ENCODE data around the gene AIRE.

The AIRE gene

DNA sequence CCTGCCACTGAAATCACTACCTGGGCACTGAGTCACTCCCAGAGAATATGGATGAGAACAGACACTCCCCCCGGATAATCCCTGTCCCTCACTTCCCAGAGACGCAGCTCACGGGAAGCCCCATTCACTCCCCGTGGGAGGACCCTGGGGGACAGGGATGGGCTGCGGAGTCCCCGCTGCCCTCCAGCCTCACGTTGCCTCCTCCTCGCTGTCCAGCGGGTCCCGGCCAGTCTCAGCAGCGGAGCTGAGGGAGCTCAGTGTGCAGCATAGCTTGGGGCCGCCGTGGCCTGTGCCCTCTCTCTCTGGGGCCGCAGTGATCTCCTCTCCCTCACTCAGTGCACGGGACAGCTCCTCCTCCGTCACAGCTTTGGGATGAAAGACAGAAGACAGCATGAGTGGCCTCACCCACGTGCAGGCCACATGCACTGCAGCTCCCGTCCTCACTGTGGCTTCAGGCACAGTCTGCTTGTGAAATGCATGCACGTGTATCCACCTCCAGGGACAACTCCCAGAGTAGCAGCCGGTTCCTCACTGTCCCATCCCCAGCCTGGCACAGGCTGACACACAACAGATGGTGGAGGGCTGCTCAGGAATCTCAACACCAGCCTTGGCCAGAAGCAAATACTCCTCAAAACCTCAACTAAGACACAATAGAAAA is 46.1 kb downstream of the AIRE start:
- Histone ChIP-seq H3K27ac (no peak overlapping the region), H3K4me3 (no peak overlapping the region)
- TF ChIP-seq, protein P1, sequence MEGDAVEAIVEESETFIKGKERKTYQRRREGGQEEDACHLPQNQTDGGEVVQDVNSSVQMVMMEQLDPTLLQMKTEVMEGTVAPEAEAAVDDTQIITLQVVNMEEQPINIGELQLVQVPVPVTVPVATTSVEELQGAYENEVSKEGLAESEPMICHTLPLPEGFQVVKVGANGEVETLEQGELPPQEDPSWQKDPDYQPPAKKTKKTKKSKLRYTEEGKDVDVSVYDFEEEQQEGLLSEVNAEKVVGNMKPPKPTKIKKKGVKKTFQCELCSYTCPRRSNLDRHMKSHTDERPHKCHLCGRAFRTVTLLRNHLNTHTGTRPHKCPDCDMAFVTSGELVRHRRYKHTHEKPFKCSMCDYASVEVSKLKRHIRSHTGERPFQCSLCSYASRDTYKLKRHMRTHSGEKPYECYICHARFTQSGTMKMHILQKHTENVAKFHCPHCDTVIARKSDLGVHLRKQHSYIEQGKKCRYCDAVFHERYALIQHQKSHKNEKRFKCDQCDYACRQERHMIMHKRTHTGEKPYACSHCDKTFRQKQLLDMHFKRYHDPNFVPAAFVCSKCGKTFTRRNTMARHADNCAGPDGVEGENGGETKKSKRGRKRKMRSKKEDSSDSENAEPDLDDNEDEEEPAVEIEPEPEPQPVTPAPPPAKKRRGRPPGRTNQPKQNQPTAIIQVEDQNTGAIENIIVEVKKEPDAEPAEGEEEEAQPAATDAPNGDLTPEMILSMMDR (IDR thresholded peaks at IDR 0.05): no peak
- DNase-seq (ENCODE audit: low spot score): no peak

DNA sequence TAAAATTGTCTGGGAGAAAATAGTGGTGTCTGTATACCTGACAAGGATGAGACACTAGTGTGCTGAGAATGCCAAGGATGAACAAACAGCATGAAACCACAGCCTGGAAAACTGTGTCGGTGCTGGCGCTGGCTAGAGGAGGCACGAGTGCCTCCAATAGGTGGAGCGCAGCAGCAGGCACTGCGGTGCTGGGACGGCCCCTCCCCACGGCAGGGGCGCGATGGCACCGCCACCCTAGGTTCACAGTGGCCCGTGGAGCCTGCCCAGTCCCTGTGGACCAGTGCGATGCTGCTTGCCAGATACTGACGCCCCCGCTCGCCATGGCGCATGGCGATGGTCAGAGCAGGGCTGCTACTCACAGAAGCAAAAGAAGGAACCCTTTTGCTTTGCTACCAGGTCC is 46.7 kb downstream of the AIRE start:
- TF ChIP-seq, protein P1 (IDR thresholded peaks at IDR 0.05): no peak
- no peak overlapping the region for H3K27ac ChIP-seq
- no peak for DNase-seq (ENCODE audit: low spot score)
- no peak overlapping the region for H3K4me3 ChIP-seq

DNA sequence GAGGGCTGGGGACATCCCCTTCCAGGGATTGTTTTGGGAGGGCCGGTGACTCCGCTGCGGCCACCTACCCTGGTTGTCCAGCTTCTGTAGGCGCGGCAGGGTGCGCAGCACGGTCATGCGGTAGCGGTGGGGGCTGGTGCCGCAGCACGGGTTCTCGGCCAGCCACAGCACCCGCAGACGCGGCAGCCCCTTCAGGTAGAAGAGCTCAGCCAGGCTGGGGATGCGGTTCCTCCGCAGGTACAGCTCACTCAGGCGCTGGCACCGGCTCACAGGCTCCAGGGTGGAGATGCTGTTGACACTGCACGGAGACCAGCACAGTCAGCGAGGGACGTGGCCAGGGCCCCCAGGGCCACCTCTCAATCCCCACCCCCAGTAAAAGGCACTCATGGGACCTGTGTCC is 47.3 kb downstream of the AIRE start:
- no peak for DNase-seq (ENCODE audit: low spot score)
- Histone ChIP-seq H3K4me3 (no peak overlapping the region), H3K27ac (no peak overlapping the region)
- TF ChIP-seq, protein P1 (IDR thresholded peaks at IDR 0.05): no peak

DNA sequence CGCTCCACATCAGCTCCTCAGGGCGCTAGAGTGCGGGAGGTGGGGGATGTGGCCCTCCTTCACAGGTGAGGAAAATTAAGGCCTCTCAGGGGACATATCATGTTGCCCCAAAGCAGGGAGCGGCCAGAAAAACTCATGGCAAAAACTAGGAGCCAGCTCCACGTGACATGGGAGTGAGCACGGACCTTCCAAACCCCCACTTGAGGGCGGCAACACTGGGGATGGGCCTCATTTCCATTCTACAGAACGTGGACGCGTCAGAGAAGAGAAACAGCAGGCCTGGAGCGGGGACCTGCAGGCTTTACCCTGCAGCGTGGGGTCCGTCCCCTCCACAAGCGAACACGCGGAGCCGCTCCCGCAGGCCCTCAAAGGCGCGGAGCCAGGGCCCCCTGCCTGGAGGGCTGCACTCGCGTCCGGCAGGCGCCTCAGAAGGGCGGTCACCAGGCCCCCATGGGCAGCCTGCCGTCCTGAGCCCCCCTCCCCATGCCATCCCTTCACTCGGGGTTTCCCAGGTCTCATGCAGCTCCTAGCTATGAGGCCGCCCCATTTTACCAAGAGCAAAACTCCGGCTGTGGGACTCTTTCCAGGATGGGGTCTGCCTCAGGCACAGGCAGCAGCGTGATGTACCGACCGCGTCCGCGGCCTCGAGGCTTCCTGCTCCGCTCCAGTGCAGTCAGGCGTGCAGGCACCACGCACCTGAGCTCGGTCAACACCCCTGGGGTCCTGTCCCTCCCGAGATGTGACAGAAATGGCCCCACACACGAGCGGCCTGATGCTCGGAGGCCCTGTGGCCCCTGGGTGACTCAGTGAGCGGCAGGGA is 48.0 kb downstream of the AIRE start:
- H3K27ac ChIP-seq: no peak overlapping the region
- DNase-seq (ENCODE audit: low spot score): no peak

DNA sequence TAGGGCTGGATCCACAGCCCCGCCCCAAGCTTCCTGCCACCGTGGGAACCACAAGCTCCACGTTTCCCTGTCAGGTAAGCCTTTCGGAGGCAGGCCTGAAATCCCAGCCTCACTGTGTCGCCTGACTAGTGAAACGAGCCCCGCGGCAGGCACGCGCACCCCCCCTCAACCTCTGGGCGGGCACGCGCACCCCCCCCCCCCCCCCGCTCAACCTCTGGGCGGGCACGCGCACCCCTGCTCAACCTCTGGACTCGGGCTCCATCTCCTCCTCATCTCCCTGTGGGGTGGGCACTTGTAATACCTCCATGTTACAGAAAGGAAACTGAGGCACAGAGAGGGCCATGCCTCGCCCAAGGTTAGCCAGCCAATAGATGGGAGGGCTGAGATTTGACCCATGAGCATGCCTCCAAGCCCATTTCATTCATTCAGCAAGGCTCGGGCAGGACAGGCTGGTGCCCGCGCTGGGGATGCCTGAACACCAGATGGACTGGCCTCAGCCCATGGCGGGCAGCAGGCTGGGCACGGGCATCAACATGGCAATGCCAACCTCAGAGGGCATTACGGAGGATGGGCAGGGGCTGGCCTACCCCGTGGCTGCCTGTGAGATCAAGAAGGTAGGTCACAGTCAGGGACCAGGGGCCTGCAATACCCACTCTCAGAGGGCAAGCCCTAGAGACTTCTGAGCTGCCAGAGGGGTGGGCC is 48.8 kb downstream of the AIRE start:
- TF ChIP-seq, protein P1 (IDR thresholded peaks at IDR 0.05): no peak
- Histone ChIP-seq H3K27ac (no peak overlapping the region), H3K4me3 (no peak overlapping the region)
- DNase-seq (ENCODE audit: low spot score): no peak

More for the DNA sequence above, 48.0 kb downstream of the AIRE start:
- H3K4me3 ChIP-seq: no peak overlapping the region
- TF ChIP-seq, protein P1 (IDR thresholded peaks at IDR 0.05): no peak

DNA sequence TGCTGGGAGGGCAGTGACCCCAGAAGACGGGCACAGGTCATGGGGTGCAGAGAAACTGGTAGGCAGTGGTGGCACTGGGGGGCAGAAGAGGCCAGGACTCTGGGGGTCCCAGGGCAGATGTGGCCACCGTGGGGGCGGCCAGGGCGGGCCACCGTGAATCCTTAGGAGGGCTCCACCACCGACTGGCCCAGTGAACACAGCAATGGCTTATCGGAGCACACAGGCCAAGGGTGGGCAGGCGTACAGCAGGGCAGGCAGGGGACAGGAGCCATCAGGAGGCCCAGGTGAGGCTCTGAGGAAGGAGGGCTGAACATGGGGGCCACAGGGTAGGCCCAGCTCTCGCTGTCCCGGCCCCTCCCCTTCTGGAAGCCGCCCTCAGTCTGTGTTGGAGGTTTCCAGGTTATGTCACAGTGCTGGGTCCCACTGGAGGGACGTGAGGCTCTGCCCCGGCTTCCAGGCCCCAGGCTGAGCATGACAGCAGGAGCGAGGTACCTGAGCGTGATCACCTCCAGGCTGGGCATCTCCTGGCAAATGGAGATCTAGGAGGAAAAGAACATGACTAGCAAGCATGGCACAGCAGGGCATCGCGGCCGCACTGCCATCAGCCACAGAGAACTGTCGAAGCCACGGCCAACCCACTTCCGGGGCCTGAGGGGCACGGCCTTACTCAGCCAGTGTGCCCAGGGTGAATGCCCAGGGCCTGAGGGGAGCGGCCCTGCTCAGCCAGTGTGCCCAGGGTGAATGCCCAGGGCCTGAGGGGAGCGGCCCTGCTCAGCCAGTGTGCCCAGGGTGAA is 49.8 kb downstream of the AIRE start:
- no peak for DNase-seq (ENCODE audit: low spot score)
- TF ChIP-seq, protein P1 (IDR thresholded peaks at IDR 0.05): no peak
- H3K4me3 ChIP-seq: no peak overlapping the region

More for the DNA sequence above, 49.8 kb downstream of the AIRE start:
- H3K27ac ChIP-seq: no peak overlapping the region

Data from coronary artery (tissue), 2 donors.